Measurements from ENCODE around the gene PRSS1. TPM values are rescaled to one million over a fixed set of nuclear protein-coding genes. Genes with fewer than 3 reads are reported as not detected.

Gene PRSS1
- total RNA-seq, 4 donors from 2014 or later = 1.0 TPM; not detected in 3

DNA sequence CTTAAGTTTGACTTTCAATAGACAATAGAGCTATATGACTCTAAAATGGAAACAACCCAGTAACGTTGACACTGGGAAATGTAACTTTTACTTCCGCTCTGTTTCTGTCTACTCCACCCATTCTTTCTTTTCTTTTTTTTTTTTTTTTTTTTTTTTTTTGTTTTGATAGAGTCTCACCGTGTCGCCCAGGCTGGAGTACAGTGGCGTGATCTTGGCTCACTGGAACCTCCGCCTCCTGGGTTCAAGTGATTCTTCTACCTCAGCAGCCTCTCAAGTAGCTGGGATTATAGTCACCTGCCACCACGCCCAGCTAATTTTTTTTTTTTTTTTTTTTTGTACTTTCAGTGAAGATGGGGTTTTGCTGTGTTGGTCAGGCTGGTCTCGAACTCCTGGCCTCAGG lies 35.4 kb downstream of the PRSS1 start:
- no peak overlapping the region for H3K27ac ChIP-seq
- no peaks in the 10 kb centered on the region for H3K27me3 ChIP-seq
- H3K4me1 ChIP-seq = no peaks in the 10 kb centered on the region
- no peak overlapping the region for H3K4me3 ChIP-seq
- no peak for DNase-seq
- intact Hi-C loops (cut with DNase I; ENCODE audit: low total_unique reads) = no loop called here
- H3K36me3 ChIP-seq = no peaks in the 10 kb centered on the region
- no peak for TF ChIP-seq POLR2A (IDR thresholded peaks at IDR 0.05)
- no peaks in the 10 kb centered on the region for H3K9me3 ChIP-seq

DNA sequence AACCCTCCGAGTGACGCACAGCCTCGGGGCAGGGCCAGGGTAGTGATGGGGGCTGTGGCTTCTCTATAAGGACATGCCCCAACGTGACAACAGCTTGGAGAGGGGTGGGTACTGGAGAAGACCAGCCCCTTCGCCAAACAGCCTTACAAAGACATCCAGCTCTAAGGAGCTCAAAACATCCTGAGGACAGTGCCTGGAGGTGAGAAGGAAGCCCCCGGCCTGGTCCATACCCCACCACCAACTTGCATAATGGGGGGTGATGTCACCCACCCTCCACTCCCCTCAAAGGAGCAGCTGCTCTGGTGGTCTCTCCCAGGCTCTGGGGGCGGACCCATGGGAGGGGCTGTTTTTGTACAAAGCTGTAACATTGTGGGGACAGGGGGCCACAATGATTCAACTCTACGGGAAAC lies 36.6 kb downstream of the PRSS1 start:
- no peaks in the 10 kb centered on the region for H3K36me3 ChIP-seq
- H3K27ac ChIP-seq = no peak overlapping the region
- intact Hi-C loops (cut with DNase I; ENCODE audit: low total_unique reads) = no loop called here
- TF ChIP-seq, protein P1, sequence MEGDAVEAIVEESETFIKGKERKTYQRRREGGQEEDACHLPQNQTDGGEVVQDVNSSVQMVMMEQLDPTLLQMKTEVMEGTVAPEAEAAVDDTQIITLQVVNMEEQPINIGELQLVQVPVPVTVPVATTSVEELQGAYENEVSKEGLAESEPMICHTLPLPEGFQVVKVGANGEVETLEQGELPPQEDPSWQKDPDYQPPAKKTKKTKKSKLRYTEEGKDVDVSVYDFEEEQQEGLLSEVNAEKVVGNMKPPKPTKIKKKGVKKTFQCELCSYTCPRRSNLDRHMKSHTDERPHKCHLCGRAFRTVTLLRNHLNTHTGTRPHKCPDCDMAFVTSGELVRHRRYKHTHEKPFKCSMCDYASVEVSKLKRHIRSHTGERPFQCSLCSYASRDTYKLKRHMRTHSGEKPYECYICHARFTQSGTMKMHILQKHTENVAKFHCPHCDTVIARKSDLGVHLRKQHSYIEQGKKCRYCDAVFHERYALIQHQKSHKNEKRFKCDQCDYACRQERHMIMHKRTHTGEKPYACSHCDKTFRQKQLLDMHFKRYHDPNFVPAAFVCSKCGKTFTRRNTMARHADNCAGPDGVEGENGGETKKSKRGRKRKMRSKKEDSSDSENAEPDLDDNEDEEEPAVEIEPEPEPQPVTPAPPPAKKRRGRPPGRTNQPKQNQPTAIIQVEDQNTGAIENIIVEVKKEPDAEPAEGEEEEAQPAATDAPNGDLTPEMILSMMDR (IDR thresholded peaks at IDR 0.05) = no peak
- no peak for TF ChIP-seq POLR2A (IDR thresholded peaks at IDR 0.05)
- no peak for DNase-seq
- no peak overlapping the region for H3K4me3 ChIP-seq
- no peaks in the 10 kb centered on the region for H3K27me3 ChIP-seq
- no peaks in the 10 kb centered on the region for H3K9me3 ChIP-seq
- no peaks in the 10 kb centered on the region for H3K4me1 ChIP-seq

DNA sequence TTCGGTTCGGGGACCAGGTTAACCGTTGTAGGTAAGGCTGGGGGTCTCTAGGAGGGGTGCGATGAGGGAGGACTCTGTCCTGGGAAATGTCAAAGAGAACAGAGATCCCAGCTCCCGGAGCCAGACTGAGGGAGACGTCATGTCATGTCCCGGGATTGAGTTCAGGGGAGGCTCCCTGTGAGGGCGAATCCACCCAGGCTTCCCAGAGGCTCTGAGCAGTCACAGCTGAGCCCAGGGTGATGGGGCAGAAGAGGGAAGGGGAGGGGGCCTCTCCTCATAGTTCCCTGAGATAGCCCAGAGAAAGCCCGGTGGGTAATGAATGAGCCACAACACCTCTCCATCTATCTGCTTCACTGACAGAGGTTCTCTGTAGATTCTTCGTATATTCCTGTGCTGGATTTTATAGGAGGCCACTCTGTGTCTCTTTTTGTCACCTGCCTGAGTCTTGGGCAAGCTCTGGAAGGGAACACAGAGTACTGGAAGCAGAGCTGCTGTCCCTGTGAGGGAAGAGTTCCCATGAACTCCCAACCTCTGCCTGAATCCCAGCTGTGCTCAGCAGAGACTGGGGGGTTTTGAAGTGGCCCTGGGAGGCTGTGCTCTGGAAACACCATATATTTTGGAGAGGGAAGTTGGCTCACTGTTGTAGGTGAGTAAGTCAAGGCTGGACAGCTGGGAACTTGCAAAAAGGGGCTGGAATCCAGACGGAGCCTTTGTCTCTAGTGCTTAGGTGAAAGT lies 37.9 kb downstream of the PRSS1 start:
- TF ChIP-seq, protein P1 (IDR thresholded peaks at IDR 0.05) = no peak
- TF ChIP-seq POLR2A (IDR thresholded peaks at IDR 0.05) = no peak
- no peaks in the 10 kb centered on the region for H3K4me1 ChIP-seq
- H3K4me3 ChIP-seq = no peak overlapping the region
- DNase-seq = no peak
- no peaks in the 10 kb centered on the region for H3K27me3 ChIP-seq
- H3K9me3 ChIP-seq = no peaks in the 10 kb centered on the region
- H3K36me3 ChIP-seq = no peaks in the 10 kb centered on the region
- H3K27ac ChIP-seq = no peak overlapping the region
- intact Hi-C loops (cut with DNase I; ENCODE audit: low total_unique reads) = no loop called here

DNA sequence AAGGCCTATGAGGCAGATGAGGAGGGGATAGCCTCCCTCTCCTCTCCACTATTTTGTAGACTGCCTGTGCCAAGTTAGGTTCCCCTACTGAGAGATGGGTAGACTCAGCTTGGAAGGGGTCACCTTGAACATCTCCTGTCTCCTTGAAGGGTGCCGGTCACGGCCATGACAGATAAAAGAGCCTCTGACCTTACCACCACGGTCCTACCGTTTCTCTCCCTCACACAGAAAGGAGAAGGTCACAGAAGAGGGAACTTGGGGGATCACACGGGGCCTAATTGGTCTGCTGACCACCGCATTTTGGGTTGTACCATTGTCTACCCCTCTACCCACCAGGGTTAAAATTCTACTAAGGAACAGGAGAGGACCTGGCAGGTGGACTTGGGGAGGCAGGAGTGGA lies 38.5 kb downstream of the PRSS1 start:
- H3K36me3 ChIP-seq = no peaks in the 10 kb centered on the region
- no peak overlapping the region for H3K4me3 ChIP-seq
- H3K27me3 ChIP-seq = no peaks in the 10 kb centered on the region
- TF ChIP-seq POLR2A (IDR thresholded peaks at IDR 0.05) = no peak
- TF ChIP-seq, protein P1 (IDR thresholded peaks at IDR 0.05) = no peak
- no peak for DNase-seq
- no peaks in the 10 kb centered on the region for H3K9me3 ChIP-seq
- intact Hi-C loops (cut with DNase I; ENCODE audit: low total_unique reads) = no loop called here
- H3K27ac ChIP-seq = no peak overlapping the region
- H3K4me1 ChIP-seq = no peaks in the 10 kb centered on the region

DNA sequence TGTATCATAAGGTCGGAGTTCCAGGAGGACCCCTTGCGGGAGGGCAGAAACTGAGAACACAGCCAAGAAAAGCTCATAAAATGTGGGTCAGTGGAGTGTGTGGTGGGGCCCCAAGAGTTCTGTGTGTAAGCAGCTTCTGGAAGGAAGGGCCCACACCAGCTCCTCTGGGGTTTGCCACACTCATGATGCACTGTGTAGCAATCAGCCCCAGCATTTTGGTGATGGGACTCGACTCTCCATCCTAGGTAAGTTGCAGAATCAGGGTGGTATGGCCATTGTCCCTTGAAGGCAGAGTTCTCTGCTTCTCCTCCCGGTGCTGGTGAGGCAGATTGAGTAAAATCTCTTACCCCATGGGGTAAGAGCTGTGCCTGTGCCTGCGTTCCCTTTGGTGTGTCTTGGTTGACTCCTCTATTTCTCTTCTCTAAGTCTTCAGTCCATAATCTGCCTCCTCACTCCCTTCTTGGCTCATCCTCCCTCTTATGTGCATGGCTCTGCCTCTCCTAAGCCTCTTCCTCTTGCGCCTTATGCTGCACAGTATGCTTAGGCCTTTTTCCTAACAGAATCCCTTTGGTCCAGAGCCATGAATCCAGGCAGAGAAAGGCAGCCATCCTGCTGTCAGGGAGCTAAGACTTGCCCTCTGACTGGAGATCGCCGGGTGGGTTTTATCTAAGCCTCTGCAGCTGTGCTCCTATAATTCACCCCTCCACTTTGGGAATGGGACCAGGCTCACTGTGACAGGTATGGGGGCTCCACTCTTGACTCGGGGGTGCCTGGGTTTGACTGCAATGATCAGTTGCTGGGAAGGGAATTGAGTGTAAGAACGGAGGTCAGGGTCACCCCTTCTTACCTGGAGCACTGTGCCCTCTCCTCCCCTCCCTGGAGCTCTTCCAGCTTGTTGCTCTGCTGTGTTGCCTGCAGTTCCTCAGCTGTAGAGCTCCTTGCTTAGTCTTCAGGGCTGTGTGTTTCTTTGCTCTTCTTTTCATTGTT lies 39.3 kb downstream of the PRSS1 start:
- TF ChIP-seq, protein P1 (IDR thresholded peaks at IDR 0.05) = no peak
- no peak for TF ChIP-seq POLR2A (IDR thresholded peaks at IDR 0.05)
- Histone ChIP-seq H3K9me3 (no peaks in the 10 kb centered on the region), H3K27me3 (no peaks in the 10 kb centered on the region), H3K36me3 (no peaks in the 10 kb centered on the region), H3K27ac (no peak overlapping the region), H3K4me3 (no peak overlapping the region), H3K4me1 (no peaks in the 10 kb centered on the region)
- DNase-seq = no peak
- intact Hi-C loops (cut with DNase I; ENCODE audit: low total_unique reads) = no loop called here

Data from uterus (tissue), 4 donors.